ENCODE results near the gene POU5F2.

The POU5F2 gene

DNA sequence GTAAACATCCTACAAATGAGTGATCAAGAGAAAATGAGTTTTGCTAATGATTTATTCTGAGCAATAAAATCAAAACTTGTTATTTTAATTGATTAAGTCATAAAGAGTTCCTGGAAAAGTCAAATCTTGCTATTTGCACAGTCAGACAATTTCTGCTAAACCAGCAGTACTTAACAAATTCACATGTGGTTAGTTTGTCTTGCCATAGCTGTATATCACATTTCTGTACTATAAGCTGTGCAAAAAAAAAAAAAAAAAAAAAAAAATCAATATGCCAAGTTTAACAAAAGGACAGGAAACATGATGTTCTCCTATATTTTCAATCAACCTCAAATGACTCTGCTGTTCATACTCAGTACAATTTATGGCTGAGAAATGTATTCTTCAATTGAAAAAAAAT lies 24.9 kb downstream of the POU5F2 start:
- DNase-seq (ENCODE audit: low read depth in 2 of 2) = no peak

DNA sequence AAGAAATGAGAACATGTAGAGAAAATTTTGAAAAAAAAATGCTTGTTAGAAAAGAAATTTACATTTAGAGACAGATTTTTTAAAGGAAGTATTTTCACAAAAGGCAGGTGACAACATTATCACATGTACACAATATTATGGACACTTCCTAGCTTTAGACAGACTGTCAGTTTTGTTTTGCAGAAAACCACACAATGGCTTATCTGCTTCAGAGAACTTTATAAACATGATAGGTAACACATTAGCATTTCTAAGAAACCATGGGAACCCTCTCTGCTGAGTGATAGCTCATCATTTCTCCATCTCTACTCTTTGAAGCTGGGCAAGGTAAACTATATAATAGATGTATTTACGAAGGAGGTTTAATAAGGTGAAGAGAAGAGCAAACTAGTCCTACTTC lies 25.6 kb downstream of the POU5F2 start:
- no peak for DNase-seq (ENCODE audit: low read depth in 2 of 2)

DNA sequence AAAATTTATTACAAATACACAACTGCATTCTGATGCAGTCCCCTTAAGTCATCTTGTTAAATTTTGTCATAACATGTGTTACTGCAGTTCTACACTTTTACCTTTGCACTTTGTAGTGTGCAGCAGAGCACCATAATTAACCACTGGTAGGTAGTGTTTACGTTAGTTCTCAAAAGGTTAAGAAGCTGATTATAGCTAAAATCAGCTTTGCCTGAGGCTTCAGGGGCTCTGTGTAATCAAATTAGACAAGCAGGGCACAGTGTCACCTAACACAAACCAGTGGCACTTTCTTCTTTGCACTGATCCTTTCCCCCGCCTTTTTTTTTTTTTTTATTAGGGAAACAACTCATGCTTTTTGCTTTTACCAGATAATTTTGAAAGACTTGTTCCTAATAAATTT lies 26.1 kb downstream of the POU5F2 start:
- DNase-seq (ENCODE audit: low read depth in 2 of 2) = no peak

- no peak for DNase-seq (ENCODE audit: low read depth in 2 of 2)
Observed at GRCh38 chr5:93708442-93708841, 33.0 kb downstream of the POU5F2 start.

DNA sequence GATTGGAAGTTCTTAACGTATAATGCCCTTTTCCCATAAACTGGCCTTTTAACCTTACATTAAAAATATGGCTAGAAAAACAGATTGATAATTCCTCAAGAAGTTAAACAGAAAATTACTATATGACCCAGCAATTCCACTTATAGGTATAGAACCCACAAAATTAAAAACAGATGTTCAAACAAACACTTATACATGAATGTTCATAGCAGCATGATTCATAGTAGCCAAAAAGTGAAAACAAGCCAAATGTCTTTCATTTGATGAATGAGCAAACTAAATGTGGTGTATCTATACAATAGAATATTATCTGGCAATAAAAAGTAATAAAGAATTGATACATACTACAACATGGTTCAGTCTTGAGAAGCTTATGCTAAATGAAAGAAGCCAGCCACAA lies 35.5 kb downstream of the POU5F2 start:
- no peak for DNase-seq (ENCODE audit: low read depth in 2 of 2)

DNA sequence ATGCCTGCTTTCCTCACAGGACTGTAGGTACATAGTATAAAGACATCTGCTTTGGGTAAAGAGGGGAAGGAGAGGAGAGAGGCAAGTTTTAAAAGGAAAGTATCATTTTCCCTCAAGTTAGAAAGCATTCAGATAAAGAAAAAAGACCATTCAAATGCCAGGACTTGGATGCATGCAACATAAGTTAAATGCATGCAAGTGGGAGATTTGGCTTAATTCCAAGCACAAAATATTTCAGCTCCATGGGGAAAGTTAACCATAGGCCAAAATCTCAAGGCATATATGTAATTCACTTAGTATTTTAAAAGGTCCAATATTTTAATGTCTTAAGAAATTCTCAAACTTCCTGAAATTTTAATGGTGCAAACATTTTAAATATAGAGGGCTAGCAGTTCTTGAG lies 36.4 kb downstream of the POU5F2 start:
- DNase-seq (ENCODE audit: low read depth in 2 of 2) = no peak

DNA sequence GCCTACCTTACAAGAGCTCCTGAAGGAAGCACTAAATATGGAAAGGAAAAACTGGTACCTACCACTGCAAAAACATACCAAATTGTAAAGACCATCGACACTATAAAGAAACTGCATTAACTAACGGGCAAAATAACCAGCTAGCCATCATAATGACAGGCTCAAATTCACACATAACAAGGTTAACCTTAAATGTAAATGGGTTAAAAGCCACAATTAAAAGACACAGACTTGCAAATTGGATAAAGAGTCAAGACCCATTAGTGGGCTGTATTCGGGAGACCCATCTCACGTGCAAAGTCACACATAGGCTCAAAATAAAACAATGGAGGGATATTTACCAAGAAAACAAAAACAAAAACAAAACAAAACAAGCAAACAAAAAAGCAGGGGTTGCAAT lies 49.4 kb downstream of the POU5F2 start:
- no peak for DNase-seq (ENCODE audit: low read depth in 2 of 2)
